ENCODE data around the gene CYP2W1. TPM values are rescaled to one million over a fixed set of nuclear protein-coding genes. Genes with fewer than 3 reads are reported as not detected.

The CYP2W1 gene
- total RNA-seq, 2 experiments from 2014 or later, result not detected

DNA sequence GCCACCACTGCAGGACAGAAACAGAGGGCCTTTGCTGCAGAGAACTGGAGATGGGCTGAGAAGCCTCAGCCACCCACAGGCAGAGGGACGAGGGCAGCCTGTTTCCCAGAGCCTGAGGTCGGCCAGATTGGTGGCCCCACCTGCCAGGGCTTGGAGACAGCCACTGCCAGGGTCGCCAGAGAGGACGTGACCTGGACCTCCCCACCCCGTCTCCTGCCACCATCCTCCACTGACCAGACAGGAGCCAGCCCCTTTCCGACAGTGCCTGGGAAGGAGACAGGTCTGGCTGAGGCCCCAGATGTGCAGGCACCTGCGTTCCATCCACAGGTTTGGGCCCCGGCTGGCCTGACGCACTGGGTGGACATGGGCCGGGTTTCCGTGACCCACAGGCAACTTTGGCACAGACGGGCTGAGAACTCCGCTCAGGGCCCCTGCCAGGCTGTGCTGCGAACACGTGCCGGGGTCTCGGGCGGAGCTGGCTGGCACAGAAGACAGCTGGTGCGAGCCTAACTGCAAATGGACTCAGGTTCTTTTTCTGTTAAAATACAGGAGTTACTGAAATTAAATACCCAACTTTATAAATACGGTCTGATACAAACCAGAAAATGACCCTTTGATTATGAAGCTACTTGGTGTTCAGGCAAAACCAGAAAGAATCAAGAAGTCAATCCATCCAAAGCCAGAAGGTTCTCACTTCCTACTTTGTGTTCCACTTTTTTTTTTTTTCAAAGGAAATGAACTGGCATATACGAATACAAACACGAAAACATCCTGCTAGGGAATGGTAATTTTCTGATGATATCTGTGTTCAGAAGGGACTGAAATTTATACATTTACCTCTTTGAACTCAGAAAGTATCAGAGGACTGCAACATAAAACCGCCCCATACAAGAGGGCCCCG, 14.5 kb upstream of the CYP2W1 start:
- no peaks in the 10 kb centered on the region for H3K27me3 Mint-ChIP-seq
- no peak overlapping the region for H3K27ac ChIP-seq (ENCODE audit: low read depth in 1 of 2, low read length in 2 of 2)
- peak overlapping the region; percentile 16 for H3K4me3 Mint-ChIP-seq
- peaks cover 61% of the 10 kb centered on the region for H3K36me3 ChIP-seq (ENCODE audit: insufficient read depth, low read length)
- DNase-seq, result no peak
- H3K36me3 Mint-ChIP-seq (ENCODE audit: low read depth), result peaks cover 61% of the 10 kb centered on the region
- no peak for ATAC-seq (ENCODE audit: poor library complexity)
- ChIA-PET CTCF (no interaction called here), POLR2A (no interaction called here)
- H3K27ac Mint-ChIP-seq, result no peak overlapping the region
- H3K9me3 Mint-ChIP-seq, result no peaks in the 10 kb centered on the region
- TF ChIP-seq CTCF (IDR thresholded peaks at IDR 0.05), result no peak
- H3K27me3 ChIP-seq (ENCODE audit: control insufficient read depth in 1 of 2, insufficient read depth in 2 of 2, low read length in 2 of 2), result no peaks in the 10 kb centered on the region
- H3K4me1 ChIP-seq (ENCODE audit: insufficient read depth, low read length), result peaks cover 33% of the 10 kb centered on the region
- H3K9me3 ChIP-seq (ENCODE audit: control insufficient read depth in 1 of 2, insufficient read depth in 1 of 2, low read length in 2 of 2), result peaks cover 0 to 5% of the 10 kb centered on the region in 2 experiments
- peaks cover 39% of the 10 kb centered on the region for H3K4me1 Mint-ChIP-seq (ENCODE audit: low read depth)
- H3K4me3 ChIP-seq (ENCODE audit: low read length), result no peak overlapping the region
- intact Hi-C loops (cut with DNase I, micrococcal nuclease), result no loop called here

DNA sequence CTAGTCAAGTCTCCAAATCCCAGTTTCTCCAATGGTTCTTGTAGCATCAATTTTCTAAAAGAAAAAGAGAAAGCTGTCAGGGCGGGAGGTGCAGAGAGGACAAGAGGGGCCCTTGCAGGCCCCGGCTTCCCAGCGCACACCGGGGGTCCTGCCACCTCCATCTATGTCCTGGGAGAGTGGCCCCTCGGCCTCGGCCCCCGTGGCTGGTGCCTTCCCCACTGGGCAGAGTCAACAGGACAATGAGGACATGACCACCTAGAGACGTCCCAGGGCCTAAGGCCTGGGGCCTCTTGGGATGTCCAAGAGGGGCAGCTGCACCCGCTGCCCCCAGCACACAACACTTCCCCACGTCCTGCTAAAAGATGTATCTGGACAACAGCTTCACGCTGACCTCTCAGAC, 13.6 kb upstream of the CYP2W1 start:
- no peak overlapping the region for H3K4me3 ChIP-seq (ENCODE audit: low read length)
- peaks cover 33% of the 10 kb centered on the region for H3K4me1 ChIP-seq (ENCODE audit: insufficient read depth, low read length)
- TF ChIP-seq CTCF (IDR thresholded peaks at IDR 0.05), result no peak
- H3K9me3 ChIP-seq (ENCODE audit: control insufficient read depth in 1 of 2, insufficient read depth in 1 of 2, low read length in 2 of 2), result peaks cover 0 to 5% of the 10 kb centered on the region in 2 experiments
- H3K36me3 ChIP-seq (ENCODE audit: insufficient read depth, low read length), result peaks cover 61% of the 10 kb centered on the region
- peaks cover 35% of the 10 kb centered on the region for H3K4me1 Mint-ChIP-seq (ENCODE audit: low read depth)
- H3K27me3 Mint-ChIP-seq, result no peaks in the 10 kb centered on the region
- no peak overlapping the region for H3K27ac ChIP-seq (ENCODE audit: low read depth in 1 of 2, low read length in 2 of 2)
- no peak overlapping the region for H3K4me3 Mint-ChIP-seq
- intact Hi-C loops (cut with DNase I, micrococcal nuclease), result no loop called here
- no peak overlapping the region for H3K27ac Mint-ChIP-seq
- H3K27me3 ChIP-seq (ENCODE audit: control insufficient read depth in 1 of 2, insufficient read depth in 2 of 2, low read length in 2 of 2), result no peaks in the 10 kb centered on the region
- POLR2A ChIA-PET, result no interaction called here
- no peak for ATAC-seq (ENCODE audit: poor library complexity)
- DNase-seq, result no peak
- CTCF ChIA-PET, result interaction anchor here (1.4 kb wide), 1 partner anchor 96 kb away, joined by 4 read pairs; no protein-coding TSS in a partner anchor
- H3K36me3 Mint-ChIP-seq (ENCODE audit: low read depth), result peaks cover 63% of the 10 kb centered on the region
- H3K9me3 Mint-ChIP-seq, result no peaks in the 10 kb centered on the region

GRCh38 chr7:970744-971143, 12.2 kb upstream of the CYP2W1 start:
- Mint-ChIP-seq H3K4me3 (peak overlapping the region; percentile 30), H3K9me3 (no peaks in the 10 kb centered on the region), H3K27ac (no peak overlapping the region), H3K4me1 (ENCODE audit: low read depth) (peaks cover 28% of the 10 kb centered on the region), H3K27me3 (no peaks in the 10 kb centered on the region), H3K36me3 (ENCODE audit: low read depth) (peaks cover 69% of the 10 kb centered on the region)
- Histone ChIP-seq H3K9me3 (ENCODE audit: control insufficient read depth in 1 of 2, insufficient read depth in 1 of 2, low read length in 2 of 2) (peaks cover 0 to 5% of the 10 kb centered on the region in 2 experiments), H3K4me1 (ENCODE audit: insufficient read depth, low read length) (peaks cover 26% of the 10 kb centered on the region), H3K27me3 (ENCODE audit: control insufficient read depth in 1 of 2, insufficient read depth in 2 of 2, low read length in 2 of 2) (no peaks in the 10 kb centered on the region), H3K27ac (ENCODE audit: low read depth in 1 of 2, low read length in 2 of 2) (no peak overlapping the region), H3K4me3 (ENCODE audit: low read length) (no peak overlapping the region), H3K36me3 (ENCODE audit: insufficient read depth, low read length) (peaks cover 61% of the 10 kb centered on the region)
- intact Hi-C loops (cut with DNase I, micrococcal nuclease), result loop anchor here in 1 of 2 experiments (5.0 kb wide), 1 partner anchor 58 kb away; no protein-coding TSS in a partner anchor
- no peak for ATAC-seq (ENCODE audit: poor library complexity)
- no peak for TF ChIP-seq CTCF (IDR thresholded peaks at IDR 0.05)
- POLR2A ChIA-PET, result no interaction called here
- DNase-seq, result no peak
- CTCF ChIA-PET, result interaction anchor here (1.4 kb wide), 1 partner anchor 95 kb away, joined by 4 read pairs; no protein-coding TSS in a partner anchor

Data from CD4-positive, alpha-beta T cell (primary cell).